Spleen (tissue), 11 donors: ENCODE results near the gene SYCN. TPM values are rescaled to one million over a fixed set of nuclear protein-coding genes. Genes with fewer than 3 reads are reported as not detected.

Experiments used
- DNase-seq: peaks from one replicate; pipeline ENCODE4 v3.0.0-alpha.2; 2020
- H3K27ac ChIP-seq, 8 donors: fragments of 200-600 bp; sonication (generic) in 7 of 8; 1 replicate in 4 of 8; 2 replicates in 4 of 8; pipeline versions ENCODE4 v1.5.0 to v1.8.0; 2016 to 2021; ENCODE audit warnings: inconsistent platforms in 4 of 8, mild to moderate bottlenecking in 4 of 8, moderate library complexity in 1 of 8
- H3K27me3 ChIP-seq, 7 donors: fragments of 200-600 bp; sonication (generic) in 6 of 7; replicated peaks in 1 of 7; 1 replicate in 4 of 7; 2 replicates in 3 of 7; pipeline versions ENCODE4 v1.5.0 to v1.8.0; 2016 to 2021; ENCODE audit warnings: inconsistent platforms in 3 of 7, mild to moderate bottlenecking in 1 of 7
- H3K36me3 ChIP-seq, 6 donors: fragments of 200-600 bp; sonication (generic) in 5 of 6; 1 replicate in 4 of 6; 2 replicates in 2 of 6; pipeline versions ENCODE4 v1.5.0 to v1.8.0; 2016 to 2021; ENCODE audit warnings: inconsistent platforms in 2 of 6
- H3K4me1 ChIP-seq, 6 donors: fragments of 200-600 bp; sonication (generic) in 5 of 6; 1 replicate in 3 of 6; 2 replicates in 3 of 6; pipeline versions ENCODE4 v1.5.0 to v1.8.0; 2016 to 2021; ENCODE audit warnings: inconsistent platforms in 3 of 6
- H3K4me3 ChIP-seq, 8 donors: fragments of 200-600 bp; sonication (generic) in 7 of 8; 1 replicate in 4 of 8; 2 replicates in 4 of 8; pipeline versions ENCODE4 v1.5.0 to v1.8.0; 2016 to 2021; ENCODE audit warnings: inconsistent platforms in 4 of 8, mild to moderate bottlenecking in 4 of 8, moderate library complexity in 2 of 8
- H3K9me3 ChIP-seq, 8 donors: fragments of 200-600 bp; sonication (generic) in 7 of 8; 1 replicate in 4 of 8; 2 replicates in 4 of 8; pipeline versions ENCODE4 v1.5.0 to v1.8.0; 2016 to 2021; ENCODE audit warnings: inconsistent platforms in 4 of 8
- POLR2A ChIP-seq, 3 donors: fragments of 450-650 bp; IDR thresholded peaks; one replicate each; pipeline ENCODE4 v1.5.1; 2017; ENCODE audit warnings: antibody characterized with exemption in 3 of 3, mild to moderate bottlenecking in 1 of 3
- POLR2AphosphoS5 ChIP-seq, 3 donors: sonication (generic); formaldehyde crosslinking; IDR thresholded peaks; one replicate each; pipeline ENCODE4 v1.5.1; 2017; ENCODE audit warnings: antibody characterized with exemption in 3 of 3
- WGBS, 5 donors: extraction: QIAGEN DNeasy Blood & Tissue Kit in 3 of 5; methylation state at CpG; one replicate each; pipeline versions ENCODE4 v1.1.5 to v1.1.7; 2013 to 2018; 5-methylcytosine and 5-hydroxymethylcytosine counted together
- intact Hi-C: fragments of 100-400 bp; cut with DNase I; formaldehyde crosslinking; loops from one replicate; pipeline ENCODE4 v1.15.0; 2023; ENCODE audit warnings: low total_unique reads
- polyA plus RNA-seq, 3 donors: library from polyadenylated mRNA; stranded (reverse); fragments of 200-250 nt; gene quantifications; one replicate each; pipeline ENCODE4 v1.2.1, GENCODE V29; 2013
- total RNA-seq, 7 donors: library from RNA; depleted of rRNA in 3 of 7; stranded (reverse); fragments of >200 nt in 3 of 7; fragmentation: NEBNext Ultra II Directional in 4 of 7; extraction: Animal tissue kit (Norgen Biotek cat#: 25700) in 4 of 7; gene quantifications; one replicate each; pipeline versions ENCODE4 v1.1.0 to v1.2.1, GENCODE V29; 2016 to 2021
- TF ChIP-seq, protein P1 (sequence below), 11 experiments: fragments of 200-600 bp in 7 of 11; fragments of 450-650 bp in 4 of 11; sonication (generic) in 4 of 11; IDR thresholded peaks in 8 of 11; conservative IDR thresholded peaks in 3 of 11; 1 replicate in 7 of 11; 2 replicates in 4 of 11; pipeline versions ENCODE4 v1.4.0 to v1.8.0; 2016 to 2021; ENCODE audit warnings: antibody characterized with exemption in 11 of 11, inconsistent platforms in 4 of 11, mild to moderate bottlenecking in 1 of 11
- donor health status: healthy with polysubstance abuse.
- donor health status: DM: no; HTN: no; CAD: no; lungs with moderate emphysema.
- donor health status: DM: no; HTN: no; CAD: no.
- donor health status: Bipolar disorder and iron deficiency.
- donor health status: healthy.
- donor health status: DM: no; HTN: no; CAD: no.
- donor health status: DM: yes; HTN: yes; CAD: no.

SYCN gene
- total and polyA plus RNA-seq, 10 donors = not detected

- Histone ChIP-seq H3K36me3 (no peaks in the 10 kb centered on the region), H3K27ac (no peak overlapping the region), H3K4me1 (peaks cover 0 to 5% (median 0%) of the 10 kb centered on the region in 6 donors), H3K4me3 (no peak overlapping the region), H3K9me3 (no peaks in the 10 kb centered on the region), H3K27me3 (peaks cover 0 to 47% (median 31%) of the 10 kb centered on the region in 7 donors)
- intact Hi-C loops = no loop called here
- WGBS, 5 donors = 80 to 90% (median 85%) methylated on average over 6 of the region's 6 CpGs
- no peak for DNase-seq
- TF ChIP-seq POLR2A (IDR thresholded peaks at IDR 0.05) (no peak), POLR2AphosphoS5 (IDR thresholded peaks at IDR 0.05) (no peak)
- TF ChIP-seq, protein P1, sequence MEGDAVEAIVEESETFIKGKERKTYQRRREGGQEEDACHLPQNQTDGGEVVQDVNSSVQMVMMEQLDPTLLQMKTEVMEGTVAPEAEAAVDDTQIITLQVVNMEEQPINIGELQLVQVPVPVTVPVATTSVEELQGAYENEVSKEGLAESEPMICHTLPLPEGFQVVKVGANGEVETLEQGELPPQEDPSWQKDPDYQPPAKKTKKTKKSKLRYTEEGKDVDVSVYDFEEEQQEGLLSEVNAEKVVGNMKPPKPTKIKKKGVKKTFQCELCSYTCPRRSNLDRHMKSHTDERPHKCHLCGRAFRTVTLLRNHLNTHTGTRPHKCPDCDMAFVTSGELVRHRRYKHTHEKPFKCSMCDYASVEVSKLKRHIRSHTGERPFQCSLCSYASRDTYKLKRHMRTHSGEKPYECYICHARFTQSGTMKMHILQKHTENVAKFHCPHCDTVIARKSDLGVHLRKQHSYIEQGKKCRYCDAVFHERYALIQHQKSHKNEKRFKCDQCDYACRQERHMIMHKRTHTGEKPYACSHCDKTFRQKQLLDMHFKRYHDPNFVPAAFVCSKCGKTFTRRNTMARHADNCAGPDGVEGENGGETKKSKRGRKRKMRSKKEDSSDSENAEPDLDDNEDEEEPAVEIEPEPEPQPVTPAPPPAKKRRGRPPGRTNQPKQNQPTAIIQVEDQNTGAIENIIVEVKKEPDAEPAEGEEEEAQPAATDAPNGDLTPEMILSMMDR (IDR thresholded peaks at IDR 0.05 in 8 of 11, conservative IDR thresholded peaks at IDR 0.05 in 3 of 11) = no peak
Observed at GRCh38 chr19:39206122-39206521, 2.1 kb upstream of the SYCN start.

GRCh38 chr19:39205449-39205764 is 1.3 kb upstream of the SYCN start:
- Histone ChIP-seq H3K9me3 (no peaks in the 10 kb centered on the region), H3K27ac (no peak overlapping the region), H3K27me3 (peaks cover 0 to 54% (median 32%) of the 10 kb centered on the region in 7 donors), H3K36me3 (no peaks in the 10 kb centered on the region), H3K4me3 (no peak overlapping the region), H3K4me1 (peaks cover 0 to 5% (median 0%) of the 10 kb centered on the region in 6 donors)
- WGBS, 5 donors = 80 to 91% (median 83%) methylated on average over 3 of the region's 3 CpGs
- intact Hi-C loops = no loop called here
- TF ChIP-seq POLR2A (IDR thresholded peaks at IDR 0.05) (no peak), POLR2AphosphoS5 (IDR thresholded peaks at IDR 0.05) (no peak)
- TF ChIP-seq, protein P1 (IDR thresholded peaks at IDR 0.05 in 8 of 11, conservative IDR thresholded peaks at IDR 0.05 in 3 of 11) = no peak
- DNase-seq = no peak

DNA sequence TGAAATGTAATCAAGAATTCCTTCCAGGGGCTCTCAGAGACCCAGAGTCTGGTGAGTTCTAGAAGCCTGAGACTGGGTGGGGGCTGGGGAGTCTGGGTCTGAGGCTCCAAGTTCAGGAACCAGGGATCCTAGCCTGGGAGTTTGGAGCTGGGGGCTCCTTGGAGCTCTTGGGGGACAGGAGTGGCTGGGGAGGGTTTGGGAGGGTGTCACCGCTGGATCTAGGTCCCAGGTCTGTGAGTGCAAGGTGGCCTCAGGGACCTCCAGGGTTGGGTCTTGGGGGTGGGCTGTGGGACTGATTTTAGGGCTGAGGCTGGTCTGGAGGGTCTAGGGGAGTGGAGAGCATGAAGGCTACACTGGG is 1.1 kb downstream of the SYCN start:
- no peak overlapping the region for H3K27ac ChIP-seq
- H3K9me3 ChIP-seq = no peaks in the 10 kb centered on the region
- H3K27me3 ChIP-seq = peaks cover 0 to 76% (median 47%) of the 10 kb centered on the region in 7 donors
- WGBS, 5 donors = 89 to 100% (median 93%) methylated on average over 1 of the region's 1 CpG
- TF ChIP-seq POLR2A (IDR thresholded peaks at IDR 0.05) (no peak), POLR2AphosphoS5 (IDR thresholded peaks at IDR 0.05) (no peak)
- TF ChIP-seq, protein P1 (IDR thresholded peaks at IDR 0.05 in 8 of 11, conservative IDR thresholded peaks at IDR 0.05 in 3 of 11) = no peak
- peaks cover 0 to 5% (median 0%) of the 10 kb centered on the region in 6 donors for H3K4me1 ChIP-seq
- H3K4me3 ChIP-seq = no peak overlapping the region
- DNase-seq = no peak
- H3K36me3 ChIP-seq = no peaks in the 10 kb centered on the region
- intact Hi-C loops = no loop called here

DNA sequence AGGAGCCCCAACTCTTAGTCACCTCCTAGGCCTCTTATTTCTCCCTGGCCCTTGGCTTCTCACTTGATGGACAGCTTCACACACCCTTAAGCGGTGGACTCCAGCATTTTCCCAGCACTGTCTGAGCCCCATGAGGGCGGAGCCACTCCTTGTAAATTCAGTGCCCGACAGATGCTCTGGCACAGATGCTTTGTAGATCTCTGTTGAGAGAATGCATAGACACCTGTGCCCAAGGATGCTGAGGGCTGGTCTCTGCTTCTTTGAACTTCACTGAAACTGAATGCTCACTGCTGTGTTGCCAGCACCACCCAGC is 3.3 kb downstream of the SYCN start:
- Histone ChIP-seq H3K9me3 (no peaks in the 10 kb centered on the region), H3K4me1 (peaks cover 4 to 23% (median 11%) of the 10 kb centered on the region in 6 donors), H3K27me3 (peaks cover 0 to 98% (median 68%) of the 10 kb centered on the region in 7 donors), H3K27ac (no peak overlapping the region), H3K36me3 (no peaks in the 10 kb centered on the region), H3K4me3 (no peak overlapping the region)
- no peak for TF ChIP-seq POLR2A (IDR thresholded peaks at IDR 0.05)
- intact Hi-C loops = no loop called here
- WGBS, 5 donors = 81 to 87% (median 85%) methylated on average over 3 of the region's 3 CpGs
- no peak for DNase-seq
